ENCODE results near the gene RNF2. TPM values are rescaled to one million over a fixed set of nuclear protein-coding genes. Genes with fewer than 3 reads are reported as not detected.

The RNF2 gene
- polyA plus RNA-seq, 1 of the 3 experiments (the other 2 are of a cell fraction) = 20.1 TPM

DNA sequence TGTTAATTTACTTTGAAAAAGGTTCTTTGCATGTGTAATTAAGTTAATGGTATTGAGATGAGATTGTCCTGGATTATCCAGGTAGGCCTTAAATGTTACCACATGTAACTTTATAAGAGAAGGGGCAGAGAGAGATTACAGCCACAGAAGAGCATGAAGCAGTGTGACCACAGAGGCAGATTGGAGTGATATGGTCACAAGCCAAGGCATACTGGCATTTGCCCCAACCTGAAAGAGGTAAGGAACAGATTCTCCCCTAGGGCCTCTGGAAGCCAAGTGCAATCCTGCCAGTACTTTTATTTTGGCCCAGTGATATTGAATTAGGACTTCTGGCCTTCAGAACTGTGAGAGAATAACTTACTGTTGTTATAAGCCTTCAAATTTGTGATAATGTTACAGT lies 23.0 kb downstream of the RNF2 start (continued):
- TF ChIP-seq GATA2 (CRISPR knock-in tag; IDR thresholded peaks at IDR 0.05) (no peak; the same call in 1 of the 2 replicates), NRF1 (IDR thresholded peaks at IDR 0.05; ENCODE audit: low read depth, low read length) (no peak)

DNA sequence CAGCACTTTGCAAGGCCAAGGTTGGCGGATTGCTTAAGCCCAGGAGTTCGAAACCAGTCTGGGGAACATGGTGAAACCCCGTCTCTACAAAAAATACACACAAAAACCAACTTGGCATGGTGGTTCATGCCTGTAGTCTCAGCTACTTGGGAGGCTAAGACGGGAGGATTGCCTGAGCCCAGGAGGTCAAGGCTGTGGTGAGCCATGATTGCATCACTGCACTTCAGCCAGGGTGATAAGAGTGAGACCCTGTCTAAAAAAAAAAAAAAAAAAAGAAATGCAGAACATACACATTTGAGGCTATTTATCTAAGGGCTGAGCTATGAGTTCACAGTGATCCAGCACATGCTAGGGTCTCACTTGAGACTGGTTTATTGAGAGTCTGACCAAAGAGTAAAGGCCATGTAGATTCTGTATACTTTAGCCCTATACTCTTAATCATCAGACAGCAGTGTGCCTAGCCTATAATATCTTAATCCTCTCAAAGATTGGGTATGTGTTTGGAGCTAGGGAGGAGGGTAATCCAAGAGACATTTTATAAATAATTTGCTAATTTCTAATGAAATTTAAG lies 23.9 kb downstream of the RNF2 start:
- Histone ChIP-seq H3K27ac (ENCODE audit: low read depth in 2 of 2, low read length in 1 of 2) (no peak overlapping the region), H3F3A (replicated peaks; ENCODE audit: insufficient read depth) (no peaks in the 10 kb centered on the region), H2AFZ (ENCODE audit: low read depth) (no peak overlapping the region), H3K4me1 (ENCODE audit: control insufficient read depth in 1 of 2, insufficient read depth in 2 of 2, low read depth in 1 of 2, low read length in 1 of 2) (peaks cover 0 to 4% of the 10 kb centered on the region in 2 experiments; a peak in 2 of 4 replicates), H3K36me3 (replicated peaks in 1 of 2; ENCODE audit: control insufficient read depth in 1 of 2, insufficient read depth in 2 of 2, low read length in 1 of 2) (peaks cover 10% of the 10 kb centered on the region in 2 experiments), H3K9me3 (no peaks in the 10 kb centered on the region), H3K79me2 (ENCODE audit: insufficient read depth) (peaks cover 92% of the 10 kb centered on the region), H3K27me3 (ENCODE audit: insufficient read depth) (no peaks in the 10 kb centered on the region), H3K4me3 (ENCODE audit: low read depth in 2 of 2, low read length in 1 of 2) (no peak overlapping the region), H4K20me1 (ENCODE audit: insufficient read depth) (no peaks in the 10 kb centered on the region), H3K9ac (no peak overlapping the region), H3K4me2 (no peak overlapping the region), H3K9me2 (no peaks in the 10 kb centered on the region)
- DNase-seq = no peak
- TF ChIP-seq MXI1 (IDR thresholded peaks at IDR 0.05; ENCODE audit: low read depth, low read length) (no peak), TAF1 (IDR thresholded peaks at IDR 0.05; ENCODE audit: borderline replicate concordance, low read depth, low read length) (no peak), EP300 (IDR thresholded peaks at IDR 0.05; ENCODE audit: borderline replicate concordance in 1 of 2, low read depth in 1 of 2, low read length in 1 of 2) (no peak), TEAD4 (IDR thresholded peaks at IDR 0.05; ENCODE audit: borderline replicate concordance, insufficient read depth) (no peak), NFIC (IDR thresholded peaks at IDR 0.05; ENCODE audit: borderline replicate concordance) (no peak), CHD2 (IDR thresholded peaks at IDR 0.05; ENCODE audit: low read length, partially characterized antibody) (no peak), TCF12 (IDR thresholded peaks at IDR 0.05) (no peak), POLR2AphosphoS5 (IDR thresholded peaks at IDR 0.05; ENCODE audit: low read depth, low read length) (no peak), SIN3A (IDR thresholded peaks at IDR 0.05; ENCODE audit: borderline replicate concordance, low read depth, low read length) (no peak), RAD21 (IDR thresholded peaks at IDR 0.05; ENCODE audit: low read length) (no peak), GATA2 (CRISPR knock-in tag; IDR thresholded peaks at IDR 0.05) (no peak), JUND (IDR thresholded peaks at IDR 0.05) (no peak)
- TF ChIP-seq, protein P1, sequence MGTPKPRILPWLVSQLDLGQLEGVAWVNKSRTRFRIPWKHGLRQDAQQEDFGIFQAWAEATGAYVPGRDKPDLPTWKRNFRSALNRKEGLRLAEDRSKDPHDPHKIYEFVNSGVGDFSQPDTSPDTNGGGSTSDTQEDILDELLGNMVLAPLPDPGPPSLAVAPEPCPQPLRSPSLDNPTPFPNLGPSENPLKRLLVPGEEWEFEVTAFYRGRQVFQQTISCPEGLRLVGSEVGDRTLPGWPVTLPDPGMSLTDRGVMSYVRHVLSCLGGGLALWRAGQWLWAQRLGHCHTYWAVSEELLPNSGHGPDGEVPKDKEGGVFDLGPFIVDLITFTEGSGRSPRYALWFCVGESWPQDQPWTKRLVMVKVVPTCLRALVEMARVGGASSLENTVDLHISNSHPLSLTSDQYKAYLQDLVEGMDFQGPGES (IDR thresholded peaks at IDR 0.05; ENCODE audit: low read depth, low read length) = no peak
- TF ChIP-seq, protein P2, sequence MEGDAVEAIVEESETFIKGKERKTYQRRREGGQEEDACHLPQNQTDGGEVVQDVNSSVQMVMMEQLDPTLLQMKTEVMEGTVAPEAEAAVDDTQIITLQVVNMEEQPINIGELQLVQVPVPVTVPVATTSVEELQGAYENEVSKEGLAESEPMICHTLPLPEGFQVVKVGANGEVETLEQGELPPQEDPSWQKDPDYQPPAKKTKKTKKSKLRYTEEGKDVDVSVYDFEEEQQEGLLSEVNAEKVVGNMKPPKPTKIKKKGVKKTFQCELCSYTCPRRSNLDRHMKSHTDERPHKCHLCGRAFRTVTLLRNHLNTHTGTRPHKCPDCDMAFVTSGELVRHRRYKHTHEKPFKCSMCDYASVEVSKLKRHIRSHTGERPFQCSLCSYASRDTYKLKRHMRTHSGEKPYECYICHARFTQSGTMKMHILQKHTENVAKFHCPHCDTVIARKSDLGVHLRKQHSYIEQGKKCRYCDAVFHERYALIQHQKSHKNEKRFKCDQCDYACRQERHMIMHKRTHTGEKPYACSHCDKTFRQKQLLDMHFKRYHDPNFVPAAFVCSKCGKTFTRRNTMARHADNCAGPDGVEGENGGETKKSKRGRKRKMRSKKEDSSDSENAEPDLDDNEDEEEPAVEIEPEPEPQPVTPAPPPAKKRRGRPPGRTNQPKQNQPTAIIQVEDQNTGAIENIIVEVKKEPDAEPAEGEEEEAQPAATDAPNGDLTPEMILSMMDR (IDR thresholded peaks at IDR 0.05) = no peak
- TF ChIP-seq, protein P3, sequence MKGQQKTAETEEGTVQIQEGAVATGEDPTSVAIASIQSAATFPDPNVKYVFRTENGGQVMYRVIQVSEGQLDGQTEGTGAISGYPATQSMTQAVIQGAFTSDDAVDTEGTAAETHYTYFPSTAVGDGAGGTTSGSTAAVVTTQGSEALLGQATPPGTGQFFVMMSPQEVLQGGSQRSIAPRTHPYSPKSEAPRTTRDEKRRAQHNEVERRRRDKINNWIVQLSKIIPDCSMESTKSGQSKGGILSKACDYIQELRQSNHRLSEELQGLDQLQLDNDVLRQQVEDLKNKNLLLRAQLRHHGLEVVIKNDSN (IDR thresholded peaks at IDR 0.05; ENCODE audit: borderline replicate concordance, low read depth) = no peak
- ChIA-PET POLR2A (no interaction called here), CTCF (no interaction called here)
- 94% methylated on average over 4 of the region's 4 CpGs for WGBS (ENCODE audit: low lambda C conversion rate)
